GM23248 (cell line): ENCODE results near the gene STRA6. TPM values are rescaled to one million over a fixed set of nuclear protein-coding genes. Genes with fewer than 3 reads are reported as not detected.

ENCODE experiments used
- DNase-seq: peaks from one replicate; pipeline ENCODE4 v3.0.0-alpha.2; 2015
- H2AFZ ChIP-seq: fragments of 200-600 bp; sonication (generic); 2 replicates; pipeline ENCODE4 v1.6.1; 2016; ENCODE audit warnings: antibody characterized with exemption
- H3F3A ChIP-seq: fragments of 200-600 bp; sonication (generic); 2 replicates; pipeline ENCODE4 v1.6.1; 2016; ENCODE audit warnings: mild to moderate bottlenecking, antibody characterized with exemption, mixed run types; ENCODE audit not compliant: insufficient read depth
- H3K27ac ChIP-seq: fragments of 200-600 bp; sonication (generic); 2 replicates; pipeline ENCODE4 v1.5.1; 2016; ENCODE audit warnings: mild to moderate bottlenecking
- H3K27me3 ChIP-seq: fragments of 200-600 bp; sonication (generic); replicated peaks from 2 replicates; pipeline ENCODE4 v1.6.1; 2016; ENCODE audit warnings: mild to moderate bottlenecking; ENCODE audit not compliant: insufficient read depth
- H3K36me3 ChIP-seq: fragments of 200-600 bp; sonication (generic); 2 replicates; pipeline ENCODE4 v1.6.1; 2016; ENCODE audit warnings: low read depth, mild to moderate bottlenecking
- H3K4me1 ChIP-seq: fragments of 200-600 bp; sonication (generic); 2 replicates; pipeline ENCODE4 v1.6.1; 2016; ENCODE audit warnings: mild to moderate bottlenecking; ENCODE audit not compliant: insufficient read depth
- H3K4me2 ChIP-seq: fragments of 200-600 bp; sonication (generic); one replicate; pipeline ENCODE4 v1.6.1; 2016; ENCODE audit warnings: mild to moderate bottlenecking; ENCODE audit not compliant: unreplicated experiment
- H3K4me3 ChIP-seq: fragments of 200-600 bp; sonication (generic); 2 replicates; pipeline ENCODE4 v1.5.1; 2016; ENCODE audit warnings: mild to moderate bottlenecking
- H3K79me2 ChIP-seq: fragments of 200-600 bp; sonication (generic); 2 replicates; pipeline ENCODE4 v1.6.1; 2016; ENCODE audit warnings: mild to moderate bottlenecking; ENCODE audit not compliant: insufficient read depth
- H3K9ac ChIP-seq: fragments of 200-600 bp; sonication (generic); 2 replicates; pipeline ENCODE4 v1.6.1; 2016; ENCODE audit warnings: mild to moderate bottlenecking
- H3K9me2 ChIP-seq: fragments of 200-600 bp; sonication (generic); 2 replicates; pipeline ENCODE4 v1.6.1; 2016; ENCODE audit warnings: mixed run types, mild to moderate bottlenecking, moderate library complexity; ENCODE audit not compliant: insufficient read depth
- H3K9me3 ChIP-seq: fragments of 200-600 bp; sonication (generic); one replicate; pipeline ENCODE4 v1.6.1; 2017; ENCODE audit warnings: low read depth
- H4K20me1 ChIP-seq: fragments of 200-600 bp; sonication (generic); 2 replicates; pipeline ENCODE4 v1.6.0; 2016; ENCODE audit not compliant: insufficient read depth
- EZH2 ChIP-seq: fragments of 200-600 bp; sonication (generic); IDR thresholded peaks from 2 replicates; pipeline ENCODE4 v1.6.1; 2018; ENCODE audit warnings: antibody characterized with exemption, mild to moderate bottlenecking; ENCODE audit not compliant: insufficient read depth, poor library complexity, severe bottlenecking
- EZH2phosphoT487 ChIP-seq: fragments of 200-600 bp; sonication (generic); IDR thresholded peaks from 2 replicates; pipeline ENCODE4 v1.6.1; 2018; ENCODE audit warnings: antibody characterized with exemption, moderate library complexity, mild to moderate bottlenecking, low read depth; ENCODE audit not compliant: insufficient read depth
- WGBS, 2 experiments: methylation state at CpG; one replicate each; pipeline ENCODE4 v1.1.6; 2015 to 2017; ENCODE audit warnings: low lambda C conversion rate in 2 of 2, low coverage in 1 of 2; ENCODE audit errors: missing lambda C conversion rate in 2 of 2; 5-methylcytosine and 5-hydroxymethylcytosine counted together
- in situ Hi-C: fragments of 300-500 bp; cut with MboI; formaldehyde crosslinking; loops from 2 replicates; pipeline ENCODE4 v1.15.0; 2020
- polyA plus RNA-seq: library from polyadenylated mRNA; unstranded; fragments of >200 nt; fragmentation: Nextera tagmentation; extraction: Ambion mirVana; gene quantifications from 2 replicates; pipeline ENCODE4 v1.2.1, GENCODE V29; 2016
- total RNA-seq: library from RNA; depleted of rRNA; stranded (reverse); fragments of >200 nt; shearing (Covaris generic); gene quantifications from 2 replicates; pipeline ENCODE4 v1.2.3, GENCODE V29; 2014

The STRA6 gene
- total and polyA plus RNA-seq, 2 experiments from 2014 or later: not detected

DNA sequence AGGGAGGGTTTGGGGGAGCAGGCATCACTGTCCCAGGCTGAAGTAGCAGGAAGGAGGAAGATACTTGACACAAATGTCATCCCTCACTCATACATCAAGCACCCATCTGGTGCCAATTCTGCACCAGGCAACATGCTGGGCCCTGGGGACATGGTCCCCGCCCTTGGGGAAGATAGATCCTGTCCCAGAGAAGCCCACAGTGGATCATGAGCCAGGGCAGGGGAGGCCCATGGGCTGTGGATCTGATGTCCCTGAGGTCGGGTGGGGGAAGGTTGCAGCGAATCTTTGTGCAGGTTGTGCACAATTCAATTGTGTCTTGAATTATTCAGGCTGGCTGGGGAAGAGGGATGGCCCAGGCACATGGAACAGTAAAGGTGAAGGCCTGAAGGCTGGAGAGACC lies 27.1 kb upstream of the STRA6 start:
- Histone ChIP-seq H4K20me1 (no peaks in the 10 kb centered on the region), H3K9me3 (no peaks in the 10 kb centered on the region), H3K27ac (no peak overlapping the region), H3K79me2 (no peaks in the 10 kb centered on the region), H2AFZ (no peak overlapping the region), H3F3A (peaks cover 7% of the 10 kb centered on the region; the same call in 1 of the 2 replicates), H3K9ac (no peak overlapping the region), H3K4me3 (no peak overlapping the region), H3K4me2 (no peak overlapping the region), H3K36me3 (no peaks in the 10 kb centered on the region), H3K27me3 (no peaks in the 10 kb centered on the region), H3K9me2 (no peaks in the 10 kb centered on the region), H3K4me1 (peaks cover 14% of the 10 kb centered on the region)
- in situ Hi-C loops: no loop called here
- DNase-seq: no peak
- WGBS, 2 experiments: 52 to 60% methylated on average over 3 of the region's 3 CpGs
- TF ChIP-seq EZH2phosphoT487: no peak
- TF ChIP-seq EZH2: no peak

DNA sequence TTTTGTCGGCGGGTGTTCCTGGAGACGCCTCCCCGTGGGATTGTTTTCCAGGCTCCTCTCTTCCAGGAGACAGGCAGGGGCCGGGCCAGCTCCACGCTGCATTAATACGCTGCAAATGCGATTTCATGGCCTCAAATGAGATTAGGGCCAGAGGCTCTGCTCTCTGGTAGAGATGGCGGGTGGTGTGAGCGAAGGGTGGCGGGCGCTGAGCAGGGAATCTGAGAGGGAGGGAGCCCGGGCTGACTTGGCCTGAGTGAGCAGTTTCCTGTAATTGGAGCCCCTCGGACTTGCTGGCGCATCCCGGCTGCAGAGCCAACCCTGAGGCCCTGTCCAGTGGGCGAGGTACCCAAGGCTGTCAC lies 26.1 kb upstream of the STRA6 start:
- no peak overlapping the region for H3K4me3 ChIP-seq
- no peak overlapping the region for H3K27ac ChIP-seq
- no peaks in the 10 kb centered on the region for H3K36me3 ChIP-seq
- in situ Hi-C loops: no loop called here
- no peak overlapping the region for H3K9ac ChIP-seq
- peaks cover 6% of the 10 kb centered on the region; the same call in 1 of the 2 replicates for H3F3A ChIP-seq
- no peak for DNase-seq
- H3K4me2 ChIP-seq: no peak overlapping the region
- H3K9me2 ChIP-seq: no peaks in the 10 kb centered on the region
- H2AFZ ChIP-seq: no peak overlapping the region
- H3K9me3 ChIP-seq: no peaks in the 10 kb centered on the region
- H3K27me3 ChIP-seq: no peaks in the 10 kb centered on the region
- H3K79me2 ChIP-seq: no peaks in the 10 kb centered on the region
- H4K20me1 ChIP-seq: no peaks in the 10 kb centered on the region
- H3K4me1 ChIP-seq: peaks cover 8% of the 10 kb centered on the region
- no peak for TF ChIP-seq EZH2
- no peak for TF ChIP-seq EZH2phosphoT487
- WGBS, 2 experiments: 38 to 42% methylated on average over 17 of the region's 17 CpGs

- no peaks in the 10 kb centered on the region for H3K27me3 ChIP-seq
- H4K20me1 ChIP-seq: no peaks in the 10 kb centered on the region
- no peak overlapping the region for H2AFZ ChIP-seq
Observed at GRCh38 chr15:74227968-74228722, 25.6 kb upstream of the STRA6 start.

DNA sequence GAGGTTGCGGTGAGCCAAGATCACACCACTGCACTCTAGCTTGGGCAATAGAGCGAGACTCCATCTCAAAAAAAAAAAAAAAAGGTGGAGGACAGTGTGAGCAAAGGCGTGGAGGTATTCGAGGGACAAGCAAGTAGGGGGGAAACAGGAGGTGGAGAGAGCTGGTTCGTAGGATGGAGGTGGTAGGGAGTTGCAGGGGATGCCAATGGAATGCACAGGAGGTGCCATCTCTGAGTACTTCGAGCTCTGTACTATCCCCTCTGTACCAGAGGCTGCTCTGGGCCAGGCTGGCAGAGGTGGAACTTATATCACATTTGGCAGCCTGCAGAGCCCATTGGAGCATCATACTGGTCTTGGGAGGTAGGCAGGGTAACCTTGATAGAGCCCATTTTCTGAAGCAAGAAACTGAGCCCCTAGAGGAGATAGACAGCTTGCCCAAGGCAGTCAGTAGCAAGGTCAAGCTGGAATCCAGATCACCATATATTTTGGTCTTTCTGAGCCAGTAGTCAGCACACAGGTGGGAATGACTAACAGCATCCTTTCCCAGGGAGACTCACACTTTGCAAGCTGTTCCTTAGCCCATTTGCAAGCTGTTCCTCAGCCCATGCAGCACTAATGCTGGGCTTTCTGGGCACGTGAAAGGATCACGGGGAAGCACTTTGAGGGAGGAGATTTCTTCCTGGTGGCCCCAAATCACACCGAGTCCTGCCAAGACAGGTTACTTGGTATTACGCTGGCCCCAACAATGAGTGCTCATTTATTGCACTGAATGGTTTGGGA lies 24.4 kb upstream of the STRA6 start:
- Histone ChIP-seq H3K27ac (no peak overlapping the region), H2AFZ (no peak overlapping the region), H4K20me1 (no peaks in the 10 kb centered on the region), H3F3A (no peaks in the 10 kb centered on the region), H3K4me3 (no peak overlapping the region), H3K36me3 (no peaks in the 10 kb centered on the region), H3K9ac (no peak overlapping the region), H3K9me2 (no peaks in the 10 kb centered on the region), H3K9me3 (no peaks in the 10 kb centered on the region), H3K79me2 (no peaks in the 10 kb centered on the region), H3K27me3 (no peaks in the 10 kb centered on the region; the same call in 1 of the 2 replicates), H3K4me1 (peaks cover 4% of the 10 kb centered on the region), H3K4me2 (no peak overlapping the region)
- 90% methylated on average over 10 of the region's 10 CpGs for WGBS, 2 experiments
- in situ Hi-C loops: no loop called here
- TF ChIP-seq EZH2 (no peak), EZH2phosphoT487 (no peak)
- no peak for DNase-seq

More at GRCh38 chr15:74227968-74228722, 25.6 kb upstream of the STRA6 start:
- in situ Hi-C loops: no loop called here
- Histone ChIP-seq H3K9me2 (no peaks in the 10 kb centered on the region), H3K79me2 (no peaks in the 10 kb centered on the region), H3K36me3 (no peaks in the 10 kb centered on the region), H3K4me3 (no peak overlapping the region), H3K4me2 (no peak overlapping the region), H3K4me1 (peaks cover 4% of the 10 kb centered on the region), H3F3A (0 out of 2 replicates have a peak, but pooled peaks cover under 1% of the 10 kb centered on the region), H3K9me3 (no peaks in the 10 kb centered on the region), H3K27ac (no peak overlapping the region), H3K9ac (no peak overlapping the region)
- no peak for TF ChIP-seq EZH2
- TF ChIP-seq EZH2phosphoT487: no peak
- DNase-seq: no peak
- WGBS, 2 experiments: 48 to 52% methylated on average over 11 of the region's 11 CpGs
